GM19099 (cell line): Measurements from ENCODE around the gene YJEFN3.

Experiments used
- POLR2A ChIP-seq: IDR thresholded peaks from 3 replicates; pipeline ENCODE4 v1.6.1; 2011; ENCODE audit warnings: low read depth; ENCODE audit not compliant: insufficient read length; ENCODE audit errors: extremely low read depth

Gene YJEFN3

GRCh38 chr19:19540064-19540714 lies 11.5 kb downstream of the YJEFN3 start:
- TF ChIP-seq POLR2A: no peak

GRCh38 chr19:19540715-19541515 lies 12.2 kb downstream of the YJEFN3 start:
- TF ChIP-seq POLR2A: no peak

GRCh38 chr19:19541616-19542015 lies 12.9 kb downstream of the YJEFN3 start:
- TF ChIP-seq POLR2A: no peak

- no peak for TF ChIP-seq POLR2A
Measured at GRCh38 chr19:19542507-19542906, 13.8 kb downstream of the YJEFN3 start.

GRCh38 chr19:19543101-19543500 lies 14.4 kb downstream of the YJEFN3 start:
- TF ChIP-seq POLR2A: no peak

- TF ChIP-seq POLR2A: no peak
Measured at GRCh38 chr19:19543640-19544039, 14.9 kb downstream of the YJEFN3 start.

GRCh38 chr19:19544257-19544953 lies 15.7 kb downstream of the YJEFN3 start:
- TF ChIP-seq POLR2A: no peak

- no peak for TF ChIP-seq POLR2A
Measured at GRCh38 chr19:19544954-19545591, 16.4 kb downstream of the YJEFN3 start.

- no peak for TF ChIP-seq POLR2A
Measured at GRCh38 chr19:19545707-19546106, 17.0 kb downstream of the YJEFN3 start.

- TF ChIP-seq POLR2A: no peak
Measured at GRCh38 chr19:19546751-19547162, 18.0 kb downstream of the YJEFN3 start.

GRCh38 chr19:19547674-19548336 lies 19.1 kb downstream of the YJEFN3 start:
- TF ChIP-seq POLR2A: no peak

GRCh38 chr19:19548915-19549759 lies 20.4 kb downstream of the YJEFN3 start:
- no peak for TF ChIP-seq POLR2A

- TF ChIP-seq POLR2A: no peak
Measured at GRCh38 chr19:19549804-19550464, 21.2 kb downstream of the YJEFN3 start.

- TF ChIP-seq POLR2A: no peak
Measured at GRCh38 chr19:19550485-19550929, 21.8 kb downstream of the YJEFN3 start.
